Testis (tissue), 3 donors: ENCODE results near the gene TRIM31. TPM values are rescaled to one million over a fixed set of nuclear protein-coding genes. Genes with fewer than 3 reads are reported as not detected.
"Not testable (repeated sequence)": the region's sequence is repeated elsewhere in the genome, so short reads cannot be mapped to it uniquely, and the experiment has no call there.

Experiments
- DNase-seq: peaks from one replicate; pipeline ENCODE4 v3.0.0-alpha.2; 2019
- H3K27ac ChIP-seq, 2 donors: fragments of 200-600 bp; sonication (generic); one replicate each; pipeline ENCODE4 v1.5.1; 2019
- H3K27me3 ChIP-seq: fragments of 200-600 bp; sonication (generic); one replicate; pipeline ENCODE4 v1.5.1; 2019
- H3K36me3 ChIP-seq: fragments of 200-600 bp; sonication (generic); one replicate; pipeline ENCODE4 v1.5.1; 2017; ENCODE audit warnings: low read depth; ENCODE audit errors: missing control alignments
- H3K4me1 ChIP-seq: fragments of 200-600 bp; sonication (generic); one replicate; pipeline ENCODE4 v1.5.1; 2019
- H3K4me3 ChIP-seq, 2 donors: fragments of 200-600 bp; sonication (generic); one replicate each; pipeline ENCODE4 v1.5.1; 2017 to 2019
- H3K9me3 ChIP-seq: fragments of 200-600 bp; sonication (generic); one replicate; pipeline ENCODE4 v1.5.1; 2017
- POLR2A ChIP-seq: fragments of 450-650 bp; IDR thresholded peaks from one replicate; pipeline ENCODE4 v1.6.1; 2017; ENCODE audit warnings: antibody characterized with exemption, mild to moderate bottlenecking, moderate library complexity
- WGBS, 2 donors: methylation state at CpG; one replicate each; pipeline ENCODE4 v1.1.5; 2018; 5-methylcytosine and 5-hydroxymethylcytosine counted together
- intact Hi-C: fragments of 100-400 bp; cut with DNase I; formaldehyde crosslinking; loops from one replicate; pipeline ENCODE4 v1.15.1; 2023; ENCODE audit warnings: low total_unique reads
- polyA plus RNA-seq: library from polyadenylated mRNA; stranded (reverse); fragments of 350-450 nt; fragmentation: Illumina TruSeq; extraction: RNeasy Lipid Tissue Mini Kit (QIAGEN cat#74804); gene quantifications from one replicate; pipeline ENCODE4 v1.2.3, GENCODE V29; 2014; ENCODE audit warnings: low read depth, low replicate concordance; ENCODE audit not compliant: insufficient read depth
- total RNA-seq, 2 donors: library from RNA; depleted of rRNA; stranded (reverse); fragments of >200 nt; gene quantifications; one replicate each; pipeline ENCODE4 v1.2.3, GENCODE V29; 2016
- TF ChIP-seq, protein P1 (sequence below), 3 experiments: fragments of 450-650 bp in 2 of 3; fragments of 200-600 bp in 1 of 3; sonication (generic) in 1 of 3; IDR thresholded peaks; one replicate each; pipeline ENCODE4 v1.5.1; 2016 to 2019; ENCODE audit warnings: antibody characterized with exemption in 3 of 3, mild to moderate bottlenecking in 2 of 3, moderate library complexity in 1 of 3

Gene TRIM31
- total and polyA plus RNA-seq, 3 donors from 2014 or later = 0.50 to 6.4 (median 4.0) TPM

DNA sequence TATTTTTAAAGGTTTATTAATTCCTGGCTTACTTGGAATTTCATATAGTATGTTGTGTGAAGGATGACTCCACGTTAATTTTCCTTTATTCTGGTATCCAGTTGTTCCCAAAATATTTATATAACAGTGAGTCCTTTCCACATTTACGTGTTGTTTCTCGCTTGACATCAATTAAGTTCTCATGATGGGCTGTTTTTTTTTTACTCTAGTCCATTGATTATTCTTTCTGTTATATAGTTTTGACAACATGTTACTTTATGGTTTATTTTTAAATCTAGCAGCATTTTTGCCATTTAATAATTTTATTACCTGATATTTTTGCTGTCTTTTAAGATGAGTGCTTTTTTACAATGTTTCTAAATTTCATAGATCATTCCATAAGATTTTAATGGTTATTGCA, 29.8 kb upstream of the TRIM31 start:
- intact Hi-C loops = no loop called here
- Histone ChIP-seq H3K4me1 (no peaks in the 10 kb centered on the region), H3K36me3 (no peaks in the 10 kb centered on the region), H3K27me3 (no peaks in the 10 kb centered on the region), H3K4me3 (no peak overlapping the region), H3K27ac (no peak overlapping the region), H3K9me3 (no peaks in the 10 kb centered on the region)
- TF ChIP-seq, protein P1, sequence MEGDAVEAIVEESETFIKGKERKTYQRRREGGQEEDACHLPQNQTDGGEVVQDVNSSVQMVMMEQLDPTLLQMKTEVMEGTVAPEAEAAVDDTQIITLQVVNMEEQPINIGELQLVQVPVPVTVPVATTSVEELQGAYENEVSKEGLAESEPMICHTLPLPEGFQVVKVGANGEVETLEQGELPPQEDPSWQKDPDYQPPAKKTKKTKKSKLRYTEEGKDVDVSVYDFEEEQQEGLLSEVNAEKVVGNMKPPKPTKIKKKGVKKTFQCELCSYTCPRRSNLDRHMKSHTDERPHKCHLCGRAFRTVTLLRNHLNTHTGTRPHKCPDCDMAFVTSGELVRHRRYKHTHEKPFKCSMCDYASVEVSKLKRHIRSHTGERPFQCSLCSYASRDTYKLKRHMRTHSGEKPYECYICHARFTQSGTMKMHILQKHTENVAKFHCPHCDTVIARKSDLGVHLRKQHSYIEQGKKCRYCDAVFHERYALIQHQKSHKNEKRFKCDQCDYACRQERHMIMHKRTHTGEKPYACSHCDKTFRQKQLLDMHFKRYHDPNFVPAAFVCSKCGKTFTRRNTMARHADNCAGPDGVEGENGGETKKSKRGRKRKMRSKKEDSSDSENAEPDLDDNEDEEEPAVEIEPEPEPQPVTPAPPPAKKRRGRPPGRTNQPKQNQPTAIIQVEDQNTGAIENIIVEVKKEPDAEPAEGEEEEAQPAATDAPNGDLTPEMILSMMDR (IDR thresholded peaks at IDR 0.05) = no peak
- TF ChIP-seq POLR2A = no peak
- WGBS, 2 donors = 80 to 83% methylated on average over 3 of the region's 3 CpGs
- no peak for DNase-seq

DNA sequence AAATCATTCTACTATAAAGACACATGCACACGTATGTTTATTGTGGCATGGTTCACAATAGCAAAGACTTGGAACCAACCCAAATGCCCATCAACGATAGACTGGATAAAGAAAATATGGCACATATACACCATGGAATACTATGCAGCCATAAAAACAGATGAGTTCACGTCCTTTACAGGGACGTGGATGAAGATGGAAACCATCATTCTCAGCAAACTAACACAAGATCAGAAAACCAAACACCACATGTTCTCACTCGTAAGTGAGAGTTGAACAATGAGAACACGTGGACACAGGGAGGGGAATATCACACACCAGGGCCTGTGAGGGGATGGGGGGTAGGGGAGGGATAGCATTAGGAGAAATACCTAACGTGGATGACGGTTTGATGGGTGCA, 27.4 kb upstream of the TRIM31 start:
- DNase-seq, H3K4me3 ChIP-seq, H3K36me3 ChIP-seq, H3K4me1 ChIP-seq, H3K27ac ChIP-seq, intact Hi-C loops, H3K27me3 ChIP-seq, H3K9me3 ChIP-seq: not testable (repeated sequence)
- WGBS, 2 donors = 84 to 91% methylated on average over 8 of the region's 8 CpGs

DNA sequence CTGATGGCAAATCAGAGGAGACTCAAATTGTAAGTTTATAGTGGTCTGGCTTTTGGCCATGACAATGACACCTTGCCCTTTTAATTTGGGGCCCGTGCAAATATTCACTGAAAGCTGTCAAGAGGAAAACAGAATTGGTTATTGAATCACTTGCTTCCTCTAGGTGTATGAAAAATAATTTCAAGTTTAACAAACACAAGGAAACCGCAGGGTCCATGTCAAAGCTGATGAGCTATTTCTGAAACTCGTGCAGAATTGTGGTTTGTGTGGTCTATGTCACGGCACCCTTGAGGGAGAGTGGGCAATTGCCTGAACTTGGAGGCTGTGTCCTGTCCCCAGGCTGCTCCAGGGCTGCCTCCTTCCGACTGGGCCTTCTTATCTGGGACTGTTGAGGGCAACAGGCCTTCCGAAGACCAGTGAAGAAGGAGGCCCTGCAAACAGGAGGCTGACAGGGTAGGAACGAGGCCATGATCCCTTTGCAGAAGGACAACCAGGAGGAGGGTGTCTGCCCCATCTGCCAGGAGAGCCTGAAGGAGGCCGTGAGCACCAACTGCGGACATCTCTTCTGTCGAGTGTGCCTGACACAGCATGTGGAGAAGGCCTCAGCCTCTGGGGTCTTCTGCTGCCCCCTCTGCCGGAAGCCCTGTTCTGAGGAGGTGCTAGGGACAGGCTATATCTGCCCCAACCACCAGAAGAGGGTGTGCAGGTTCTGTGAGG, 23.8 kb upstream of the TRIM31 start:
- H3K27me3 ChIP-seq = no peaks in the 10 kb centered on the region

DNA sequence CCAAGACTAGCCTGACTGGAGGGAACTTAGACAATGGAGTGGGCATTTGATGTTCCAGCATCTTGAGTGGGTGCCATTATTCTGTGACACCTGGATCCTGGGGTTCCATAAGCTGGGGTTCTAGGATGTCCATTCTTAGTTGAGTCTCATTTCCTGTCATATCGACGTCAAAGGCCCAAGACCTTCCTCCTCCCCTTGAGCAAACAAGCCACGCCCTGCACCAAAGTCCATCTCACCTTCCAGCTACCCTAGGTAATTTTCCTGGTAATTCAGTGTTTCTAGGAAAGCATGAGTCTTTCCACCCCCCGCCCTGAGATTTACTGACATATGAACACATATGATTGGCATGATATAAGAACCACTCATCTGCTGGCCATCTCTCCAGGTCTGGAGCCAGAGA, 22.9 kb upstream of the TRIM31 start, which contains the start of gene TRIM40:
Gene TRIM40, plus strand, starts transcription at position 384 of the 400 bp plus-strand sequence. CDS start 897 bp downstream, outside the sequence.
- intact Hi-C loops = no loop called here
- H3K27ac ChIP-seq = no peak within 1 kb of the TSS
- H3K4me3 ChIP-seq = no peak within 1 kb of the TSS
- no peaks in the 10 kb centered on the region for H3K27me3 ChIP-seq
- DNase-seq = no peak
- no peaks in the 10 kb centered on the region for H3K36me3 ChIP-seq
- WGBS, 2 donors = 81 to 92% methylated on average over 4 of the region's 4 CpGs
- peaks cover 5% of the 10 kb centered on the region for H3K4me1 ChIP-seq
- TF ChIP-seq, protein P1 (IDR thresholded peaks at IDR 0.05) = no peak
- no peak for TF ChIP-seq POLR2A
- H3K9me3 ChIP-seq = no peaks in the 10 kb centered on the region

More for the DNA sequence above, 23.8 kb upstream of the TRIM31 start:
- DNase-seq = no peak
- WGBS, 2 donors = 85 to 91% methylated on average over 11 of the region's 11 CpGs
- H3K4me3 ChIP-seq = no peak overlapping the region
- H3K36me3 ChIP-seq = no peaks in the 10 kb centered on the region
- TF ChIP-seq POLR2A = no peak
- TF ChIP-seq, protein P1 (IDR thresholded peaks at IDR 0.05) = no peak
- H3K4me1 ChIP-seq = peaks cover 3% of the 10 kb centered on the region
- intact Hi-C loops = no loop called here
- no peak overlapping the region for H3K27ac ChIP-seq
- H3K9me3 ChIP-seq = no peaks in the 10 kb centered on the region

DNA sequence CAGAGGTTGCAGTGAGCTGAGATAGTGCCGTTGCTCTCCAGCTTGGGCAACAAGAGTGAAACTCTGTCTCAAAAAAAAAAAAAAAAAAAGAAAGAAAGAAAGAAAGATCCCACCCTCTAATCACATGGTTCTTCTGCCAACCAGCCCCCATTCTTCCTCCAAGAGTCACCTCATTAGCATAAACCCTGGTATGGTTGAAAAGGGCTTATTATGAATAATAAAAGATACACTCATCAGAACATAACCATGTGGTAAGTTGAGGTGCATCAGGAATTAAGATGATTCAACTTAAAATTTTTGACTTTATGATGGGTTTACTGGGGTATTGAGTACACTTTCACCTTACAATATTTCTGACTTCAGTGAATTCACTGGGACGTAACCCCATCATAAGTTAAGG, 22.3 kb upstream of the TRIM31 start:
- H3K4me3 ChIP-seq = no peak overlapping the region
- TF ChIP-seq, protein P1 (IDR thresholded peaks at IDR 0.05) = no peak
- no peak for TF ChIP-seq POLR2A
- H3K27me3 ChIP-seq = no peaks in the 10 kb centered on the region
- peaks cover 11% of the 10 kb centered on the region for H3K4me1 ChIP-seq
- no peaks in the 10 kb centered on the region for H3K9me3 ChIP-seq
- H3K27ac ChIP-seq = no peak overlapping the region
- DNase-seq = no peak
- intact Hi-C loops = no loop called here
- no peaks in the 10 kb centered on the region for H3K36me3 ChIP-seq
- 83 to 97% methylated on average over 2 of the region's 2 CpGs for WGBS, 2 donors
